EL (cell line): ENCODE results near the gene RASL10B.

Experiments used
- DNase-seq: peaks from one replicate; pipeline ENCODE4 v3.0.0-alpha.2; 2016

The RASL10B gene

DNA sequence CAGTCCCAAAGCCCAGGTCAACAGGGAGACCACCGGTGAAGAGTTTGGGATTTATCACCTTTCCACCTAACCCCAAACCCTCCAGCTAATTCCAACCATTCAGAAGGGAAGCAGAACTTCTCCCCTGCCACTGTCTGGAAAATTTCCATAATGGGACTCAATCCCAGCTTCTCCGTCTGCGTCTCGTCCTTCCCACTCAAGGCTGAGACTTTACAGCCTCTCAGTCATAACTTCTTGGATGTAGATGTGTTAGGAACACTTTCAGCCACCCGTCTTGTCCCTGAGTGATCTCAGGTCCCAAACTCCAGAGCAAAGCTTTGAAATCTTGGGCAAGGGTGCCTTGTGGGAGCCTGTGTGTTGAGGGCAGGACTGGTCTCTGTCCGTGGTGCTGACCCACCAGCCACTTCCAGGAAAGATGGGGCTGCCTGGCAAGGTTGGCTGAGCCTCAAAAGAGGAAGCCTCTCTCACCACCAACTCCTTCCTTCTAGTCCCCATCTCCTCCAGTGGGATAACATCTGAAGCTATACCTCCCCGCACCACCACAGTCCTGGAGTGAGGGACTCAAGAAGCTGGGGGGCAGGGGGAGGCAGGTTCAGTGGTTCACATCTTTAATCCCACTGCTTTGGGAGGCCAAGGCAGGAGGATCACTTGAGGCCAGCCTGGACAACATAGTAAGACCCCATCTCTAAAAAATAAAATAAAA, 12.3 kb downstream of the RASL10B start:
- peak; percentile 40 for DNase-seq

DNA sequence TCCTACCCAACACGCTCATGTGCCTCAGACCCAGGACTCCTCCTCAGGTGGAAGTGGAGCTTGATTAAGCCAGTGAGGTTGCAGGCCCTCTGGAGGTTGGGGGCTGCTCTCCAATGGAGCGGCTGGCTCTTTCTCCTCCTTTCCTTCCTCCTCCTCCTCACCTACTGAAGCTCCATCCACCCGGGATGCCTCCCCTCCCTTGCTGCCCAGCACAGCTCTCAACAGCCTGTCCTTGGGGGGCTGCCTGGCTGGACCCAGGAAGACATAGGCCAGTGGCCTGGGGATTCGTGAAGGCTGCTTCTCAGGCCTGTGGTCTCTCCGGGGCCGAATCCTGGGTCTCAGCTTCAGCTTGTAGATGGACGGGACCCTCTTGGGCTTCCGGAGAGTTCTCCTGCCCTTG, 13.4 kb downstream of the RASL10B start:
- DNase-seq: no peak

DNA sequence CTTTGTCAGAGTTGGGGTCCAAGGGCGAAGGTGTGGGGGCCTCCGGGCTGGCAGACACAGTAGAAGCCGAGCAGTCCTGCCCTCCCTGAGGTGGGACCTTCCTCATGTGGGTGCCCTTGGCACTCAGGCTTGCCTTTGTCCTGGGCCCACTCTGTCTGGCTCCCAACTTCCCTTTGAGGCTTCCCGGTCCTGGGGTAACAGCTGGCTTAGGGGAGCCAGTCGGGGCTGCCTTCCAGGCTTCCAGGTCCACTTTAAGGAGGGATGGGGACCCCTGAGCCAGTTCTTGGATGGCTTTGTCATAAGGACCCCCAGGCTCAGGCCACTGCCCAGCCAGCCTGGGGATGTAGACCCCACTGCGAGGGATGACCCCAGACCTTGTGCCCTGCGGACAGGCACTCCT, 13.8 kb downstream of the RASL10B start:
- DNase-seq: no peak

DNA sequence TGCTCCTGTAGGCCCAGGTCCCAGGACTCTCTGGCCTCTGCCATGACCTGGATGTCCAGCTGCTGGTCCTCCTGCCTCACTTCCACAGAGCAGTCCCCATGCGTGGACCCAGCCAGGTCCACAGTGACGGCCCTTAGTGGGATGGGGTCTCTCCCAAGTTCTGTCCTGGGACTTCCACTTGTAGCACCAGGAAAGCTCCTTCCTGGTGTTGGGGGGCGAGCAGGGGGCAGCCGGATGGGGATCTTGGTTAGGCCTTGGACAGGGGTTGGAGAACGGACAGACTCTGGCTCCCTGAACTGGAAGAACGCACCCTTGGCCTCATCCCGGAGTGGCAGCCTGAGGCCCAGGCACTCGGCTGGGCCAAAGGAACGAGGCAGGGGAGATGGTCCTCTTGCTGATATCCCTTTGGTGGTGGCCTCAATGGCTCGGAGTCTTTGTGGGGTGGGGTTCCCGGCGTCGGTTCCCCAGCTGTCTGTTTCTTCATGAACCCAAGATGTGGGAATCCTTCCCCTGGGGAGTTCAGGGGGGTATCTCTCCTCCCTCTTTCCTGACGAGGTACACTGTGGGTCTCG, 14.4 kb downstream of the RASL10B start:
- DNase-seq: no peak

DNA sequence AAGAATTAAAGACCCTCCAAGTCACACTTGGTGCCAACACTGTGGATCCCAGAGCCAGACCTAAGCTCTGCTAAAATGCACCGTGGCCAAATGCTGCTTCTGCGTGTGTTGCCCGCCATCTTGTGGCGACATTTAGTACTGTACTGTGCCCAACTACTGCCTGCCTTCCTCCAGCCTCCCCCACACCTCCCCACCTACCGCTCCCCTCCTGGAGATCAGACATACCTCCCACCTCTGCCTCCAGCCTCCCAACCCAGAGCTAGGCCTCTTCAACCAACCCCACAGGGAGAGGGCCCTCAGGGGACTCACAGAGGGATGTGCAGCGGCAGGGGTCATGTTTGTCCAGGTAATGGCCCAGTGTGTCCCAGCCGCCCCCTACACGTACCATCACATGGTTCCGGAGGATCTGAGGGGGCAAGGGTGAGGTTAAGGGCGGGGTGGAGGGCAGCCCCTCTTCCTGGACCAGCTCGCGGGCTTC, 16.1 kb downstream of the RASL10B start:
- DNase-seq: peak; percentile 78

DNA sequence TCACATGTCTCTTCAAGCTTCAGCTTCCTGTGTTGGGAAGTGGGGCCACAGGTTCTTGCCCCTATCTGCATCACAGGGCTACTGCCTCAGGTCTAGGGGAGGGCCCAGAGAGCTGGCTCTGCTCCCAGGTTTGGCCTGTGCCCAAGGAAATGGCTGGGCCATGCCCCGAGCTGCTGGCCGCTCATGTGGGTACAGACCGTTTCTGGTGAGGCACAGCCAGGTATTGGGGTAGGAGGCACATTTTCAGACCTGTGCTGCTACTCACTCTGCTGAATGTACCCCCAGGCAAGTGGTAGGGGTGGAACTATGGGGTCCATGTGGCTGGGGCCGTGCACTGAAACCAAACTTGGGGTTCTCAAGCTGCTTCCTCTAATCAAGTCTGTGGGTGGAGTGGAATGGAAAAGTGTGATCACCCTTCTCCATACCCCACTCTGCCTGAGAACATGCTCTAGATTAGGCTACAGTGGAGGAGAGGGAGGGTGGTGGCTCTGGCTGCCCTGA, 17.0 kb downstream of the RASL10B start:
- DNase-seq: peak; percentile 43

DNA sequence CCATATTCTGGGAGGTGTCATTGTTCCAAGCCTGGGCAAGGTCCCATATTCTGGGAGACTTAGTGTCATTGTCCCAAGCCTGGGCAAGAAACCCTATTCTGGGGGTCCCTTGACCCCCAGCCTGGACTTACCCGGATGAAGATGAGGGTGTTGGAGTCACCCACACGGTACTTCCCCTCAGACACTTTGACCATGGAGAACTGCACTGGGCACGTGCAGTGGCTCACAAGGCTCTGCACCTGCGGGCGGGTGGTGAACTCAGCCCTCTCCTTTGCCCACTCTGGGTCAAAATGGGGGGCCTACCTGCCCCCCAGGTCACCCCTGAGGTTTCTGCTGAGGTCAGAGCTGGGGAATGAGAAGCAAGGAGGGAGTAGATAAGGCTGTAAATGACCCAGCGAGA, 17.5 kb downstream of the RASL10B start:
- DNase-seq: no peak

DNA sequence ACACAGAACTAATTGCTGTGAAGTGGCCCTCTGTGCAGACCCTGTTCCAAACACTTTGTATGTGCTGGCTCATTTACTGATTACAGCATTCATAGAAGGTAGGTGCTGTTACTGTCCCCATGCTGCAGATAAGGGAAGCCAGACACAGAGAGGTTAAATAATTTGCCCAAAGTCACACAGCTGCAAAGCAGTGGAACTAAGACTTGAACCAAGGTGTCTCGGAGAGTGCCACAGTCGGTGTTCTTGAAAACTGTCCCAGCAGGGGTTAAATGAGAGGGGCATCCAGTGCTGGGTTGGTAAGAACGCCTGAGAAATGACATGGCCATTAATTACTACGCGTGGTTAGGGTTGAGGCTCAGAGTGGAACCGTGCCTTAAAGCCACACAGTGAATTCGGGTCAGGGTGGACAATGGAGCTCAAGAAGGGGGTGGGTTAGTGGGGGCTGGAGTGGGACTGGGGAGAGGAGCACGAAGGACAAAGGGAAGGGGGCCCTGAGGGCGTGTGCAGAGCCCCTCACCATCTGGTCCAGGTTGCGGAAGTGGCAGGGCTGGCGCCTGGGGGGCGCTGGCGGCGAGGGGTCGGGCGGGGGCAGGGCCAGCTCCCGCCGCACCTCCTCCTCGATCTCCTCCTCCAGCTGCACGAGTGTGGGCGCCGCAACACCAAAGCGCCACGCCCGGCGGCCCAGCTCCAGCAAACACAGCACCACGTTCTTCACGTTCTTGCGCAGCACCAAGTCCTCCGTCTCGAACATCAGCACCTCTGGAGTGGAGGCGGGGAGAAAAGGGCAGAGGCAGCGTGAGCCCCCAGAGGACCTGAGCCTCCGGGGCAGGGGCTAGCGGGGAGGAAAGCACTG, 18.3 kb downstream of the RASL10B start:
- peak; percentile 39 for DNase-seq

DNA sequence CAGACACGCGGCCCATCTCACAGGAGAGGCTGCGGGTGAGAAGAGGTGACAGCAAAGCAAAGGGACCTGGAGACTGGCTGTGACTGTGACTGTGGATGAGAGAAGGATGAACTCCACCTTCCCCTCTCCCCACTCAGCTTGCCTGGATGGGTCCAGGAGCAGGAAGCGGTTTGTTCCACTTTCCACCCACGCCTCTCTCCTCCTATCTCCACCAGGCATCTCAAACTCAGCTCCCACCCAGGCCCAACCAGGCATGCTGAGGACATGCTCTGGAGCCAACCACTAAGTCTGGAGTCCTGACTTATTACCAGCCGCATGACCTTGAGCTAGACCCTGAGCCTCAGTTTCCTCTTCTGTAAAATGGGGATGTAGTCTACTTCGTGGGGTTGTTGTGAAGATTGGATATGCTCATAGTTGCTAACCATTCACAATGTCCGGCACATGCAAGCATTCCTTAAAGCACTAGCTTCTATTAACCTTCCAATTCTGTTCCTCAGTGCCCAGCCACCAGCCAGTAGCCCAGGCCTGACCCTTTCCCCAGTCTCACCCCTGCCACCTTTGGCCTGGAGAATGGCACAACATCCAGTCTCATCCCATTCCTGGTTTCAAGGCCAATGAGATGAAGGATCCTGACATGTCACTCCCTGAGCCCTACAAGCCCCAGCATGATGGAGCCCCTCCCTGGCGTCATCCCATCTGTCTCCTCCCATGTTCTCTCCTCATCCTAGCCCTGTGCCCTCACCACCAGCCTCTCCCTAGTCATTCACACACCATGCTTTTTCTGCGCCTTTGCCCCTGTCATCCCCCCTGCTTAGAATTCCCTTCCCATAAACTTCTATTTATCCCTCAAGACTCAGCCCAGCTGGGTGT, 19.3 kb downstream of the RASL10B start:
- DNase-seq: peak; percentile 23

DNA sequence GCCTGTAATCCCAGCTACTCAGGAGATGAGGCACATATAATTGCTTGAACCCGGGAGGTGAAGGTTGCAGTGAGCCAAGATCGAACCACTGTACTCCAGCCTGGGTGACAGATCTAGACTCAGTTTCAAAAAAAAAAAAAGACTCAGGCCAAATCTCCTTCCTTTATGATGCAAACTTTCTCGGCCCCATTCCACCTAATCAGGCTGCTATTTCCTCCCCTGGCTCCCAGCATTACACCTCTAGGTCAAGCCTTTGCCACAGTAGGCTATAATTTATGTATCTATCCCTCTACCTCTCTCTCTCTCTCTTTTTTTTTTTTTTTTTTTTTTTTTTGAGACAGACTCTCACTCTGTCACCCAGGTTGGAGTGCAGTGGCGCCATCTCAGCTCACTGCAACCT, 20.1 kb downstream of the RASL10B start:
- DNase-seq: peak; percentile 38

DNA sequence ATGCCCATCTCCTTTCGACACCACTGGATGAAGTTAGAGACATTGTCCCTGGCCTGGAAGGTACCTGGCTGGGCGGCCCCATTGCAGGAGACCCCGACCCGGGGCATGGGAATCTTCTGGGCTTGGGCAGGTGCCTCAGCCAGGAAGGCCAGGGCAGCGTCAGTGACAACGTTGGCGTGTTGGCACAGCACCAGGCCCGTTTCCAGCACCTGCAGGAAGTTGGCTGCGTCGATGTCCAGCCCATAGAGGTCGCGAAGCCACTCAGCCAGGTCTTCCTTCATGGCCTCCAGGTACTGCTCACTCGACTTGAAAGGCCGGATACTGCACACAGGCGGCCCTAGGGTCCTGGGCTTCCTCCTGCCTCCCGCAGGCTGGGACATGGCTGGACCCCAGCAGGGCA, 21.0 kb downstream of the RASL10B start:
- DNase-seq: no peak

DNA sequence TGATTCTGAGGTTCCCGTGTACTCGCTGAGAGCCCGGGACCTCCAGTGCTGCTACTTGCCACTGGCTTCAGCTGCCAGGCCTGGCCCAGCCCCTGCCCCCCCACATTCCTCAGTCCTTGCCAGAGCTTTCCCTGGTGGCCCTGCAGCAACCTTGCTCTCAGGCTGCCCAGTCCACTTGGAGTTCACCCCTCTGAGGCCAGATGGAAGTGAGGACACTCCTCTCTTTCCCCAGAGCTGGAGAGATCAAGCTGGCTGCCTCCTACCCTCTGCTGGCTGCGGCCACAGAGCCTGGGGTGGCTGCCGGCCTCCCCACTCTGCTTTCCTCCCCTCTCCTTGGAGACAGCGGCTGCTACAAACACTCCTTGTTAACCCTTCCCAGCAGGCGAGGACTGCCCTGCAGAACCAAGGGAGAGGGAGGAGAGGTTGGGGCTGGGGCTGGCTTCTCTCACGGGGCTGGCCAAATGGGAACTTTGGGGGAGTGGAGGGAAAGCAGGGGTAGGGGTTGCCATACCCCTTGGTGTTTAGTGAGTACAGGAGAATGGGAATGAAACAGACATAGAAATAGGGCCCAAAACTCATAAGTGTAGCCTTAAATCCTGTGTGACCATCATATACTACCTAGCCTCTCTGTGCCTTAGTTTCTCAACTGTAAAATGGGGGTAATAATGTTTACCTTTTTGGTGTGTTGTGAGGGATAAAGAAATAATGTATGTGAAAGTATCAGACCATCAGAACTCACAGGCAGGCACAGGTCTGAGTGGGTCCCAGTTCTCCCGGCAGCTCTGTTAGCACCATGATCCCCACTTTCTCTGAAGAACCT, 21.7 kb downstream of the RASL10B start, which contains the start of gene GAS2L2:
TSS of gene GAS2L2 (minus strand) at position 295 of the 820 bp plus-strand sequence. CDS start 389 bp downstream, outside the sequence.
- no peak for DNase-seq

DNA sequence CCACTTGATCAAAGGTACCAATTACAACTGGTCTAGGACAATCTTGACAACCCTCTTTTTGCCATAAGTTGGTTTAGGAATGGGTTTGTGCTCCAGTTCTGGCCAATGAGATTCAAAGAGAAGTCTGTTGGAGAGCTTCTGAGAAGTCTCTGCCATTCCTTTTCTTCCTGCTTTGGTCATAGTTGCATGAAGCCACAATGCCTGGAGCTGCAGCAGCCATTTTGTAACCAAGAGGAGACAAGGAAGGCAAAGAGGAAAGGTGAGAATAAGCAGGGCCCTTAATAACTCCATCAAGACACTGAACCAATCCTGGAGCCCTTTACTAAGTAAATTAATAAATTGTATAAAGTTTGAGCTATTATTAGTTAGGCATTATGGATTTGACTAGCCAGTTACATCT, 25.8 kb downstream of the RASL10B start:
- DNase-seq: no peak

DNA sequence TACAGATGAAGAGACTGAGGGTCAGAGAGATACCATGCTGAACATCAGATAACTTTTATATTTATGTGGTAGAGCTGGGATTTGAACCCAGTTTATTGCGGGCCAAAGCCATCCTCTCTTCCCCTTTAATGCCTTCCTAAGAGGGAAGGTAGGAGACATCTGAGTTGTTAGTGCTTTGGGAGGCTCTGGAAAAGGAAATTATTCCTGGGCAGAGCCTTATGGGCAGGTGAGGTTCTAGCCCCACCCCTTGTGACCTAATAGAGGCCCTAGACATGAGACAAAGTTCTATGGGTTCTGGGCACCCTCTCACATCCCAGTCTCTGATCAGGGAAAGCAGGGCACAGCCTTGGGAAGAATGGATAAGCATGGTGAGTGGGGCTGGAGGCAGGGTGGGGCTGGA, 29.1 kb downstream of the RASL10B start, which contains the start of gene C17orf50:
TSS of gene C17orf50 (plus strand) at position 301 of the 400 bp plus-strand sequence. CDS start at position 356, 55 bp downstream.
- no peak for DNase-seq

DNA sequence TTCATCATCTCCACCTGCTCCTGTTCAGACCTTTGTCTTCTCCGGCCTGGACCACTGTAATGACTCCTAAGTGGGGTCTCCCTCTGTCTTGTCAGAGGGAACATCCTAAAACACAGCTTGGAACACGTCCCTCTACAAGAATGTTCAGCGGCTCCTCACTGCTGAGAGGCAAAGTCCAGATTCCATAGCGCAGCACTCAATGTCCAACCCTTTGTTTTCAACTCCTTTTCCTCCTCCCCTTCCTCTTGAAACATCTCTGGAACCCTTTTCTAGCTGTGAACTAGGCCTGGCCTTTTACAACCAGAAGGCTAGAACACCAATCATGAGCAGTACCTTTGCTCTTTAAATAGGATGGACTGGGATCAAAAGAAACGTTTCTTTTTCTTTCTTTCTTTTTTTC, 30.2 kb downstream of the RASL10B start:
- no peak for DNase-seq

DNA sequence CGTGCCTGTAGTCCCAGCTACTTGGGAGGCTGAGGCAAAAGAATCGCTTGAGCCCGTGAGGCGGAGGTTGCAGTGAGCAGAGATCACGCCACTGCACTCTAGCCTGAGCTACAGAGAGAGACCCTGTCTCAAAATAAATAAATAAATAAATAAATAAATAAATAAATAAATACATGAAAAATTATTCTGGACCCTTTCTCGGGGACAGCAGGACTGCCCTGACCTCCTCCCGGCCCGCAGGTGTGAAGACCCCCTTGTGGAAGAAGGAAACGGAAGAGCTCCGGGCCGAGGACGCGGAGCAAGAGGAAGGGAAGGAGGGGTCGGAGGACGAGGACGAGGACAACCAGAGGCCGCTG, 32.3 kb downstream of the RASL10B start:
- DNase-seq: no peak

DNA sequence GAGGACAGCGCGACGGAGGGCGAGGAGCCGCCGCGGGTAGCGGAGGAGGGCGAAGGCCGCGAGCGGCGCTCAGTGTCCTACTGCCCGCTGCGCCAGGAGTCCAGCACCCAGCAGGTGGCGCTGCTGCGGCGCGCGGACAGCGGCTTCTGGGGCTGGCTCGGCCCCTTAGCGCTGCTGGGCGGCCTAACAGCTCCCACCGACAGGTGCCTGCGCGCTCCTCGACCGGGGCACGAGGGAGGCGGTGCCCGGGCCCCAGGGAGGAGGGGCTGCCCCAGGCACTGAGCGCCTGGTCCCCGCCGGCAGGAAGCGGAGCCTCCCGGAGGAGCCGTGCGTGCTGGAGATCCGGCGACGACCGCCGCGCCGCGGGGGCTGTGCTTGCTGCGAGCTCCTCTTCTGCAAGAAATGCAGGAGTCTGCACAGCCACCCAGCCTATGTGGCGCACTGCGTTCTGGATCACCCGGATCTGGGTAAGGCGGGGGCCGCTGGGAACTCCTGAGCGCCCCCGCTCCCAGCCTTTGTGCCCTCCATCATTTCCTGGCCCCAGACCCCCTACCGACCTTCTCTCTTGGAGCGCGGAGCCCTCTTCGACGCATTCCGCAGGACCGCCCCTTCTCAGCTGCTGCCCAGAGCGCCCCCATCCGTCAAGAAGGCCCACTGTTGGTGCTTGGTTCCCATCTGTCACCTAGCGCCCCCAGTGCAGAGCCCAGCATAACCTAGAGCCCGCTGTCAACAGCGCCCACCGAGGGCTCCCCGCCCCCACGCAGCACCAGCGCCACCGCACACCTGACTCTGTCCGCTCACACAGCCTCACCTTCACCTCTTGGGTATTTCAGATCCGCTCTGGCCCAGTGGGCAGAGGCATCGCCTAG, 32.9 kb downstream of the RASL10B start:
- peak; percentile 89 for DNase-seq

DNA sequence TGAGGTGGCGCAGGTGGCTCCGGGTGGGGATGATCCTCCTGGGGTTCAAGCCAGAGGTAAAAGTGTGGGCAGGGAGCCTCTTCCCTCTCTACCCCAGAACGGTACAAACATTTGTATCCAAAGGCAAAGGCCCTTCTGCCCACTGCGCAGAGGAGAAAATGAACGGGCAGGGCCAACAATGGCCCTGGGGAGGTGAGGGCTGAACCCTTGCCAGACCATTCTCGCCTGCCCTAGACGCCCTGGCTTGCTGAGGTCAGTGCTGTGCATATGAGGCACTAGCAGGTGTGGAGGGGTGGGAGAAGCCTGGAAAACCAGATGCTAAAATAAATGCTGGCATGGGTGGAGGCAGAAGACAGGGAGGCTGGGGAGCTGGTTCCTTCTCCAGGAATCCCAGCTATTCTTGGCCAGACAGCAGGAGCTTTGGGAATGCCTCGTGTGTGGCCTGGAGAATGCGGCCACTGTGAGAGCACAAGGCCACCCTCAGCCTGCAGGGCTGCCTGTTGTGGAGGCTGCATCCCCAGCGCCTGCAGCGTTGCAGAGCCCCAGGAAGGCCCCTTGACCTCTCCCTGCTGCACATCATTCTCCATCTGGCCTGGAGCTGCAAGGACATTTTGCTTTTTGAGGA, 33.8 kb downstream of the RASL10B start:
- no peak for DNase-seq

DNA sequence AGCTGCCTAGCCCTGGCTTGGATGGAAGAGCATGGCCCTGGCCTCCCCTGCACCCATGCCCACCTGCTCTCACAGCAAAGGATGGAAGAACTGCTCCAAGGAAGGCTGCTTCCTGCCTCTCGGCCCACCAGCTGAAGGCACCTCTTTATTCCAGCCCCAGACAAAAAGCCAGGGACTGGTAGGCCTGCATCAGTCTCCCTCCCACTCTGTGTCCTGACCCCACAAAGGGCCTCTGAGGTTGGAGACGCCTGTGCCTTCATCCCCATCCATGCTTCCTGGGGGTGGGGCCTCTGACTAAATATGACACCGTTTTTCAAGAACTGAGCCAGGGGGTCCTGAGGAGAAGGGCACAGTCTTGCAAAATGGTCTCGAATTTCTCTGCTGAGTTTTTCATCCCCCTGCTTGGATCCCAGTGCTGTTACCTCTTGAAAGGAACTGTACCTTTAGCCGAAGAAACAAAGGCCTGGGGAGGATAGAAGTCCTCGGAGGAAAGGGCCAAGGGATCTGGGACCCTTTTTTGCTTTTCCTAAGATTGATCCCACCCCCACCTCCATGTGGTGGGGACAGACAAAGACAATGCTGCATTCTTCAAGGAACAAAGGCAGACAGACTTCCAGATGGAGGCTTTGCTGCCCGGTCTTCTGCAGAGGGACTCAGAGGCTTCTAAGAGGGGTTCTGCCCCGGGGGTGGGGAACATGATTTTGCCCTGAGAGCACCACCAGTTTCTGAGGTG, 34.5 kb downstream of the RASL10B start:
- DNase-seq: no peak
